Hypothalamus (tissue), 51 donors: ENCODE data around the gene SIGLEC11.

Experiments
- DNase-seq, 51 donors: peaks; one replicate each; lab custom pipeline; 2025; lab: John Stamatoyannopoulos, UW

SIGLEC11 gene

DNA sequence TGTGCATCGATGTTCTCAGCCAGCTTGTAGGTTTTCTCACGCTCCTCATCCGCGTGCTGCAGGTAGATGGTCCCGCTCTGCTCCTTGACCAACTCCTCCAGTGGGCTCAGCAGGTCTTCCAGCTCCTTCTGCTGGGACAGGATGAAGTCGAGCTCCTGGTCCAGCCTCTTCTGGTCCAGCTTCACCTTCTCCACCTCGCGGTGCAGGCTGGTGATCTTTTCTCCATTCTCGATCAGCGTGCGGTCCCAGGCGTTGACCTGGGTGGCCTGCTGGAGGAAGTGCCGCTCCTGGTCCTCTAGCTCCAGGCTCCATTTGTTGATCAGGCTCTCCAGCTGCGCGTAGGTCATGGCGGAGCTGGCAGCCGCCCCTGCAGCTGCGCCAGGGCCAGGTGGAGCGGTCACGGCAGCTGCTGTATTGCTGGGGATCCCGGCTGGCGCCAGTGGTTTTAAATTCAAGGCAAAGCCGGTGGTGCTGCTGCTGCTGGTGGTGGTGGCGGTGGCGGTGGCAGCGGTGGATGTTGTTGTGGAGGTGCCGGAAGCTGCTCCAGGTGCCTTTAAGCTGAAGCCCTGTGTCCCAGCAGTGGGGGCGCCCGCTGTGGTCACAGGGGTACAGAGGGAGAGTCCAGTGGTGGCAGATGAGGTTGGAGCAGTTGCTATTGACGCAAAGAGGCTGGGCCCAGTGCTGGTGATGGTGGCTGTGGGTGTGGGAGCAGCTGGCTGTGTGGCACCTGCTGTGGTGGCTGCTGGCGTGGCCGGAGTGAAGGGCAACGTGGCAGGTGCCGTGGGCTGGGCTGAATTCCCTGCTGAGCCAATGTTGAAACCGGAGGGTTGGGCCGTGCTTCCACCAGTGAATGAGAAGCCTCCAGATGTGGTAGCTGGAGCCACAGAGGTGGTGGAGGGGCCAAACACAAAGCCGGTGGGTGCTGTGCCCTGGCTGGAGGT is 52.2 kb downstream of the SIGLEC11 start:
- no peak for DNase-seq

DNA sequence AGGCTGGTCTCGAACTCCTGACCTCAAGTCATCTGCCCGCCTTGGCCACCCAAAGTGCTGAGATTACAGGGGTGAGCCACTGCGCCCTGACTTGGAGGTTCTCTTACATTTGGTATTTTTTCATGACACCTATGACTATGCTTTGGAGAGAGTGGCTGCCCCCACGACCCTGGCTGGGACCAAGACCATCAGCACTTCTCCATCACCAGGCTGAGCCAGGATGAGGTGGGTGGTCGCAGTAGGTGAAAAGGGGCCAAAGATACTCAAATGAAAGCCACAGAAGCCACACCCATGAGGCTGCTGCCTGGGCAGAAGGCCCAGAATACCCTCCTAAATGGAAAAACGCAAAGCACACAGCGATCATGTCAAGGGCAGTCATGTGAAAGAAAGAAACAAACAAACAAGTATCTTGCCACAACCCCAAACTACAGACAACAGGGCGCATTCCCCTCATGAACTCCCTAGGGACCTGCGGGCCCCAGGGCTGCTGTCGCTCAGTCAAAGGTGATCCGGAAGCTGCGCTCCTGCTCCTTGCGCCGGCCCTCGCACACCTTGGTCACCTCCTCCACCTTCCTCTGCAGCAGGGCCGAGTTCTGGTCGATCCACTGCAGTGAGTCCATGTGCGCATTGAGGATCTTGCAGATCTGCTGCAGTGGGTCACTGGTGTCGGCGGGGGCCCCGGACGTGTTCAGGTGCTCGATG is 53.1 kb downstream of the SIGLEC11 start:
- DNase-seq, result no peak

DNA sequence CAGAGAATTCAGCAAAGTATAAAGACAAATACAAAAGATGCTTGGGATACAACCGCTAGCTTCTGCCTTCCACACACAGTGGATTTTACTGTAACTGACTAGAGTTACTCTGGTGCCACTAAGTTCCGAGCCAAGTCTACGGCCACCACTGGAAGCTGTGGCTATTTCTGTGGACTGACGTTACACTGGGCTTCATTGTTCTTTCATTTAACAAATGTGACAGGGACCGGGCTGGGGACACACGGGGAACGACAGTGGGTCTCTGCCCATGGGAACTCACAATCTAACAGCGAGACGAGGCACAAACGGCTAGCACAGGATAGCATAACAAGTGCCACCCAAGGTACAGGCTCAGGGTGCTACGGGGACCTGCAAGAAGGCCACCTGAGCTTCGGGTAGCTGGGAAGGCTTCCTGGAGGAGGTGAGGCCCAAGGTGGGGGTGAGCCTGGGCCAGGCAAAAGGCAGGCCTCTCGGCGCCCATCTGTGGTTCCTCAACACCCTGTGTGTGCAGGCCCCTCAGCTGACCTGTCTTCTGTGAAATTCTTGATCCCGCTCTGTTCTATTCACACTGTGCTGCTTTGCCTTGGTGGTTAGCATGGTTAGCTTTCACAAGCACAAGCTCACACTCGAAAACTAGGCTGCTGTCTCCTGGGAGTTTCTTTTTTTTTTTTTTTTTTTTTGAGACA is 54.0 kb downstream of the SIGLEC11 start:
- DNase-seq, result peak in 13 of 51 donors; percentile 9 to 65 (median 31)

DNA sequence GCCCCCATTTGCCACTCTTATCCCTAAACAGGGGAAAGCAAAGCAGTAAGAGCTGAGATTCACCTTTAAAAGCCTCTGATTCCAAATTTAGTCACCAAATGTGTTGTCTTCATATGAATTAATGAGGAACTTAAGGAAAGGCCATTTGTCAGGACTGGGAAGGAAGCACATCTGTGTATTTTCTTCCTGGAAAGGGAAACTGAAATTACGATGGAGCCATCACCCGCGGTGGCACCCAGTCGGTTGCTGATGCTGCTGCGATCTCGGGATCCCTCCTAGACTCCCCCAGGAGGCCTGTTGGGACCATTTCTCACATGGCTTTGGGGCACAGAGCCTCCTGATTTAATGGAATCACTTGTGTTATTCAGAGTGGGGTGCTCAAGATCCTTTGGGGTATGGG is 56.8 kb downstream of the SIGLEC11 start:
- DNase-seq, result no peak
